Amniotic stem cell (primary cell): ENCODE results near the gene ANKS1B.
"Not testable (repeated sequence)": the region's sequence is repeated elsewhere in the genome, so short reads cannot be mapped to it uniquely, and the experiment has no call there.

Source experiments
- DNase-seq: peaks from one replicate; lab custom pipeline; 2025; lab: John Stamatoyannopoulos, UW

The ANKS1B gene

GRCh38 chr12:99004799-99005466 is 979.8 kb downstream of the ANKS1B start:
- DNase-seq, result no peak

GRCh38 chr12:99002731-99003130 is 982.0 kb downstream of the ANKS1B start:
- no peak for DNase-seq

GRCh38 chr12:99002156-99002555 is 982.6 kb downstream of the ANKS1B start:
- no peak for DNase-seq

- no peak for DNase-seq
Observed at GRCh38 chr12:98999559-98999958, 985.2 kb downstream of the ANKS1B start.

GRCh38 chr12:98998697-98999299 is 985.9 kb downstream of the ANKS1B start:
- DNase-seq, result peak; percentile 29

- DNase-seq, result no peak
Observed at GRCh38 chr12:98997899-98998298, 986.8 kb downstream of the ANKS1B start.

GRCh38 chr12:98990648-98991047 is 994.1 kb downstream of the ANKS1B start:
- DNase-seq, result no peak

GRCh38 chr12:98985156-98985555 is 999.6 kb downstream of the ANKS1B start:
- no peak for DNase-seq

- no peak for DNase-seq
Observed at GRCh38 chr12:98983647-98984046, 1001.1 kb downstream of the ANKS1B start.

- no peak for DNase-seq
Observed at GRCh38 chr12:98980508-98980907, 1004.2 kb downstream of the ANKS1B start.

GRCh38 chr12:98977186-98977585 is 1007.5 kb downstream of the ANKS1B start:
- no peak for DNase-seq

GRCh38 chr12:98974767-98975381 is 1009.9 kb downstream of the ANKS1B start:
- no peak for DNase-seq

GRCh38 chr12:98973395-98973794 is 1011.3 kb downstream of the ANKS1B start:
- peak; percentile 10 for DNase-seq

- DNase-seq, result no peak
Observed at GRCh38 chr12:98970950-98971349, 1013.8 kb downstream of the ANKS1B start.

- DNase-seq, result no peak
Observed at GRCh38 chr12:98970210-98970609, 1014.5 kb downstream of the ANKS1B start.

- no peak for DNase-seq
Observed at GRCh38 chr12:98968896-98969295, 1015.8 kb downstream of the ANKS1B start.

GRCh38 chr12:98957135-98957534 is 1027.6 kb downstream of the ANKS1B start:
- not testable (repeated sequence) for DNase-seq

- DNase-seq, result no peak
Observed at GRCh38 chr12:98955284-98955683, 1029.5 kb downstream of the ANKS1B start.

GRCh38 chr12:98954506-98954905 is 1030.2 kb downstream of the ANKS1B start:
- no peak for DNase-seq

GRCh38 chr12:98951406-98951805 is 1033.3 kb downstream of the ANKS1B start:
- DNase-seq, result no peak

GRCh38 chr12:98948343-98948949 is 1036.3 kb downstream of the ANKS1B start:
- DNase-seq, result no peak

- DNase-seq, result no peak
Observed at GRCh38 chr12:98945864-98946263, 1038.9 kb downstream of the ANKS1B start.

GRCh38 chr12:98939926-98940325 is 1044.8 kb downstream of the ANKS1B start:
- no peak for DNase-seq
